Measurements from ENCODE around the gene SORCS1.

The SORCS1 gene

DNA sequence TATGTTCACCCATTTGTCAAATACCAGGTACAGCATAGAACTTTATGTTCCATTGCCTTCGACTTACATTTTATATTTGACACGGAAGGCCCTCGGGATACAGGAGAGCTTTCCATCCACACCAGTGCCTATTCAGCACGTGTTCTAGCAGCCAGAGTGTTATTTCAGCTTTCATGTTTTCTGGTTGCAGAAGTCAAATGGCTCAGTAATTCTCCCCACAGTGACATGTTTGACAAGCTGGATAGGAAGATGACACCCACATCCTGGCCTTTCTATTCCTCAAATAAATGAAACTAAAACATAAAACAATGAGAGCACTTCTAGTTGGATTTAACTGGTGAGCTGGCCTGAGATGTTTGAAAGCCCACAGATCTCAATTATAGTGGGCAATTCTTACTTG lies 173.4 kb downstream of the SORCS1 start:
- DNase-seq (ENCODE audit: low read depth) = no peak

DNA sequence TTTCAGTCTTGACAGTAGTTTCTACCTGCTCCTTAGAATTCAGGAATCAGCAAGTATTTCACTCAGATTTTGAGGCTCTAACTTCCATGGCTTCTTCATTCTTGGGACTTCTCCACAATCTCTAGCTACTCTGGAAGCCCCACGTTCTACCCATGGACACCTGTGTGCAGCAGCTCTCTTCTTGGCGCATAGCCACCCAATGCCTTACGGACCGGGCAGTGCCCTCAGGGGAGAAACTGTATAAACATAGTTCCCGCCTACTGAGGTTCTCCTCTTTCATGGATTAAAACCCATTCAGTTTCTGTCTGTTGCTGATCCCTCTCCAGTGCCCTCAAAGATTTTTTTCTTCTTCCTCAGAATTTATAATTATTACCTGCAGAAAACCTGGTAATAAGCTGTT lies 177.1 kb downstream of the SORCS1 start:
- DNase-seq (ENCODE audit: low read depth) = no peak

GRCh38 chr10:106982268-106982667 lies 182.2 kb downstream of the SORCS1 start:
- no peak for DNase-seq (ENCODE audit: low read depth)

- no peak for DNase-seq (ENCODE audit: low read depth)
Measured at GRCh38 chr10:106981452-106982075, 182.9 kb downstream of the SORCS1 start.

- no peak for DNase-seq (ENCODE audit: low read depth)
Measured at GRCh38 chr10:106980495-106981451, 183.7 kb downstream of the SORCS1 start.

GRCh38 chr10:106978756-106979155 lies 185.8 kb downstream of the SORCS1 start:
- DNase-seq (ENCODE audit: low read depth) = no peak

GRCh38 chr10:106973716-106974115 lies 190.8 kb downstream of the SORCS1 start:
- DNase-seq (ENCODE audit: low read depth) = no peak

- no peak for DNase-seq (ENCODE audit: low read depth)
Measured at GRCh38 chr10:106973288-106973687, 191.2 kb downstream of the SORCS1 start.

DNA sequence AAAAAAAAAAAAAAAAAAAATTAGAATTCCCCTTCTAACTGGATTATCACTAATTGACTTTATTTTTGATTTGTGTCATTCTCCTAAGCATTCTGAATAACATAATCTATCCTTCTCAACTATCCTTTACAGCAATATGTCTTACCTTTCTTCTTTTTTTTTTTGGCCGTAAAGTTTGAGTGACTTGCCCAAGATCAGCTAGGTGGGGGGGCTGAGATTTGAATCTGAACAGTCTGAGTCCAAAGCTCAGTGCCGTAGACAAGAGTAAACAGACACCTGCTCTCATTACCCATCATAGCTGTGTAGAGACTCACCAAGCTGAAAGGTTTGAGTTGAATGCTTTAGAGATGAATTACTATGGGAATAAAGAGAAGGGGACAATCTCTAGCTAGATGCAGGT lies 192.1 kb downstream of the SORCS1 start:
- no peak for DNase-seq (ENCODE audit: low read depth)

DNA sequence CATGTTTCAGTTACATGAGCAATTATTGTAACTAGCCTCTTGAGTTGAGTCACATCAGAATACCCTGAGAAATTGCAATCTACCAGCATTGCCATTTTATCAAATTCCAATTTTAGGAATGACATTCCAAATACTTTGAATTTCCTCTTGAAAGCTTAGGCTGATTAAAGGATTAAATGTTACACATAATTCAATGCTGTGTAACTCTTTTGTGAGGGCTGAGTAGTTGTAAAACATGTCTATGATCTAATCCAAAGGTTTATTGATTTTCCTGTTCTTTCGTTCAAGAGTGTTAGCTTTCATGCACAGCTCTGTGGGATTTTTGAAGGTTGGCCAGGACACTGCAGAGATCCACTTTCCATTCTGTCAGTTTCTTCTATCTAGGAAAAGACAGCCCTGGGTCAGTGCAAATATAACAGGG lies 193.1 kb downstream of the SORCS1 start:
- no peak for DNase-seq (ENCODE audit: low read depth)

DNA sequence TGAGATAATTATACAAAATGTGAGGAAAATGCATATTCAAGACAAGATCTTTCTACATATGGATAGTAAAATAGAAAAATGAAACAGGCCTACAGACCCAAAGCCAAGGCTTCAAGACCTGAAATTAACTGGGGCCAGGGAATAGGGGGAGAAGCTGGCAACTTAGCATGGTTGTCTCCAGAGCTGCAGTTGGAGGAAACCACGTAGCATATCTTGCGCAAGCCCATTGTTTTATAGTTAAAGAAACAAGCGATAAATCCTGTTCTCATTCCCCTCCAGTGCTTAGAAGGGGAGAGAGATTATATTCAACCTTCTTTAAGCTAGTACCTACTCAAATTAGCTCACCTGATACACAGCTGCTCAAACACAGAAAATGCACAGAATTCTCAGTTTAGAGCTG lies 197.1 kb downstream of the SORCS1 start:
- no peak for DNase-seq (ENCODE audit: low read depth)

GRCh38 chr10:106960812-106961211 lies 203.7 kb downstream of the SORCS1 start:
- DNase-seq (ENCODE audit: low read depth) = no peak

- no peak for DNase-seq (ENCODE audit: low read depth)
Measured at GRCh38 chr10:106959521-106959920, 205.0 kb downstream of the SORCS1 start.

GRCh38 chr10:106958589-106959361 lies 205.7 kb downstream of the SORCS1 start:
- no peak for DNase-seq (ENCODE audit: low read depth)

GRCh38 chr10:106957823-106958588 lies 206.5 kb downstream of the SORCS1 start:
- no peak for DNase-seq (ENCODE audit: low read depth)

- no peak for DNase-seq (ENCODE audit: low read depth)
Measured at GRCh38 chr10:106956216-106956915, 208.1 kb downstream of the SORCS1 start.

- no peak for DNase-seq (ENCODE audit: low read depth)
Measured at GRCh38 chr10:106955133-106955532, 209.4 kb downstream of the SORCS1 start.

DNA sequence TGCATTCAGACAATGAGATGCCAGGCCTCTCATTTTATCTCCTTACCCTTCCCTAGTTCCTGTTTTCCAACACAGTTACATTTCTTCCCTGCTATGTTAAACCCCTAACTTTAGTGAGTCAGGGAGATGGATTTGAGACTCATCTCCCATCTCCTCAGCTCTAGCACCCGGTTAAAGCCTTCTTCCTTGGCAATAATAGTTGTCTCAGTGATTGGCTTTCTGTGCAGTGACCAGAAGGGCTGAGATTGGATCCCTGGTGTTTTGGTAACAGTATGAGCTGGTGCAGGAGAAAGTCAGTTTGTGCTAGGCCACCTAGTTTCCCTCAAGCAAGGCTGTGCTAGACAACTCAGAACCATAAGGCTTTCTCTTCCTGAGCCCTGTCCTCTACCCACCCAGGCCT lies 212.5 kb downstream of the SORCS1 start:
- no peak for DNase-seq (ENCODE audit: low read depth)

- DNase-seq (ENCODE audit: low read depth) = no peak
Measured at GRCh38 chr10:106949680-106950478, 214.6 kb downstream of the SORCS1 start.

DNA sequence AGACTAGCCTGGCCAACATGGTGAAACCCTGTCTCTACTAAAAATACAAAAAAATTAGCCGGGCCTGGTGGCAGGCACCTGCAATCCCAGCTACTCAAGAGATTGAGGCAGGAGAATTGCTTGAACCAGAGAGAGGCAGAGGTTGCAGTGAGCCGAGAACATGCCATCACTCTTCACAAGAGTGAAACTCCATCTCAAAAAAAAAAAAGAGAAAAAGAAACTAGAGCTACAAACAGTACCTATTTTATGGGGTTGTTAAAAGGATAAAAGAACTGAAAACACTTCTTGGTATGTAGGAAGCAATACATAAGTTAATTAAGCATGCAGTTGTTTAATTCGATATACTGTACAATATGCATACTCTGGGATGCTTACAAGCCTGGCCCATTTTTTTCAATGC lies 216.9 kb downstream of the SORCS1 start:
- no peak for DNase-seq (ENCODE audit: low read depth)
